Measurements from ENCODE around the gene PCDHB13.
A peak's percentile ranks its signal among the peaks of the same experiment; 100 is the strongest.
"Not testable (repeated sequence)": the region's sequence is repeated elsewhere in the genome, so short reads cannot be mapped to it uniquely, and the experiment has no call there.

Gene PCDHB13

DNA sequence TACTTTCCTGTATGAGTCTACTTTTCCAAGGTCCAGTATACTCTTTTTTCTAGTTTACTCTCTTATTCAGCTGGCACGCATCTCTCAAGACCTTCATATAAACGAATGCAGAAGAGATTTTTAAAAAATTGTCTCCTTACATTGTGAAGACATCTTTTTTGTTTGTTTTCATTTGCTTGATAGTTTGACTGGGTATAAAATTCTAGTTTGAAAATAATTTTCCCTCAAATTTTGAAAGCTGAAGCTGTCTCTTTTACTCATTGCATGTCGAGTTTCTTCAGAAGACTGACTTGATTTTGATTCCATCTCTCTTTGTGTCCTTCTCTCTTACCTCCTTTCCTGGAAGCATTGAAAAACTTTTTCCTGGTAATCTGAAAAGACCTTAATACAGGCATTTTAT is 17.4 kb upstream of the PCDHB13 start:
- DNase-seq (ENCODE audit: extremely low read depth, insufficient read length), result no peak
- H3K4me3 ChIP-seq (replicated peaks; ENCODE audit: low read depth, low read length), result no peak overlapping the region
- H3K27me3 ChIP-seq (replicated peaks; ENCODE audit: control insufficient read depth, insufficient read depth, low read length), result no peaks in the 10 kb centered on the region
- no peaks in the 10 kb centered on the region for H3K36me3 ChIP-seq (ENCODE audit: control insufficient read depth, insufficient read depth, low read length)
- TF ChIP-seq, protein P1, sequence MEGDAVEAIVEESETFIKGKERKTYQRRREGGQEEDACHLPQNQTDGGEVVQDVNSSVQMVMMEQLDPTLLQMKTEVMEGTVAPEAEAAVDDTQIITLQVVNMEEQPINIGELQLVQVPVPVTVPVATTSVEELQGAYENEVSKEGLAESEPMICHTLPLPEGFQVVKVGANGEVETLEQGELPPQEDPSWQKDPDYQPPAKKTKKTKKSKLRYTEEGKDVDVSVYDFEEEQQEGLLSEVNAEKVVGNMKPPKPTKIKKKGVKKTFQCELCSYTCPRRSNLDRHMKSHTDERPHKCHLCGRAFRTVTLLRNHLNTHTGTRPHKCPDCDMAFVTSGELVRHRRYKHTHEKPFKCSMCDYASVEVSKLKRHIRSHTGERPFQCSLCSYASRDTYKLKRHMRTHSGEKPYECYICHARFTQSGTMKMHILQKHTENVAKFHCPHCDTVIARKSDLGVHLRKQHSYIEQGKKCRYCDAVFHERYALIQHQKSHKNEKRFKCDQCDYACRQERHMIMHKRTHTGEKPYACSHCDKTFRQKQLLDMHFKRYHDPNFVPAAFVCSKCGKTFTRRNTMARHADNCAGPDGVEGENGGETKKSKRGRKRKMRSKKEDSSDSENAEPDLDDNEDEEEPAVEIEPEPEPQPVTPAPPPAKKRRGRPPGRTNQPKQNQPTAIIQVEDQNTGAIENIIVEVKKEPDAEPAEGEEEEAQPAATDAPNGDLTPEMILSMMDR (IDR thresholded peaks at IDR 0.05; ENCODE audit: insufficient read depth, low read length, poor library complexity, severe bottlenecking), result no peak

DNA sequence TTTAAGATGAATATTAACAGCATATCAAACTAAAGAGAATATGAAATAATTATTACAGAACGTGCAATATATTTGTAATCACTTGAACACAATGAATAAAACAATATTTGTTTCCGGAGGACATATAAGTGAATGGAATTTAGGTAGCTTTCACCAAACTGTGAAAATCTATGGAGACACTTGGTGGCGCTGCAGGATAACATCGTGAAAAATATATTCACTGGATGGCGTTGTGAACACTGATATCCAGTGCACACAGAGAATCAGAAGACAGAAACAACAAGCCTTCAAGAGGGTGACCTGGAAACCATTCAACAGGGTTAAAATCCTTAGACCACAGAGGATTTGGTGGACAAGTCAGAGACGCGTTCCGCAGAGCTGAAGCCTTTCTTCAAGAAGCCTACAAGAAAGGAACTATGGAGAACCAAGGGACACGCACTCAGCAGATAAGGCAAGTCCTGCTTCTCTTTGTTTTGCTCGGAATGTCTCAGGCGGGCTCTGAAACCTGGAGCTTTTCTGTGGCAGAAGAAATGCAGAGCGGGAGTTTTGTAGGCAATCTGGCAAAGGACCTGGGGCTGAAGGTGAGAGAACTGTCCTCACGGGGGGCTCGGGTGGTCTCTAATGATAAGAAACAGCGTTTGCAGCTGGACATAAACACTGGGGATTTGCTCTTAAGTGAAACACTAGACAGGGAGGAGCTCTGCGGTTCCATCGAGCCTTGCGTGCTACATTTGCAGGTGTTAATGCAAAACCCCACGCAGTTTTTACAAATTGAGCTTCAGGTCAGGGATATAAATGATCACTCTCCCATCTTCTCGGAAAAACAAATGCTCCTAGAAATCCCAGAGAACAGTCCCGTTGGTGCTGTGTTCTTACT is 14.1 kb upstream of the PCDHB13 start, which contains the start of gene PCDHB11:
Gene PCDHB11, plus strand, starts transcription at position 269 of the 877 bp plus-strand sequence. Its CDS starts 148 bp downstream, at position 417.
- TF ChIP-seq, protein P1 (IDR thresholded peaks at IDR 0.05; ENCODE audit: insufficient read depth, low read length, poor library complexity, severe bottlenecking), result peak; percentile 5
- Histone ChIP-seq H3K27me3 (replicated peaks; ENCODE audit: control insufficient read depth, insufficient read depth, low read length) (no peaks in the 10 kb centered on the region), H3K36me3 (ENCODE audit: control insufficient read depth, insufficient read depth, low read length) (no peaks in the 10 kb centered on the region), H3K4me3 (replicated peaks; ENCODE audit: low read depth, low read length) (no peak within 1 kb of the TSS)
- no peak for DNase-seq (ENCODE audit: extremely low read depth, insufficient read length)

DNA sequence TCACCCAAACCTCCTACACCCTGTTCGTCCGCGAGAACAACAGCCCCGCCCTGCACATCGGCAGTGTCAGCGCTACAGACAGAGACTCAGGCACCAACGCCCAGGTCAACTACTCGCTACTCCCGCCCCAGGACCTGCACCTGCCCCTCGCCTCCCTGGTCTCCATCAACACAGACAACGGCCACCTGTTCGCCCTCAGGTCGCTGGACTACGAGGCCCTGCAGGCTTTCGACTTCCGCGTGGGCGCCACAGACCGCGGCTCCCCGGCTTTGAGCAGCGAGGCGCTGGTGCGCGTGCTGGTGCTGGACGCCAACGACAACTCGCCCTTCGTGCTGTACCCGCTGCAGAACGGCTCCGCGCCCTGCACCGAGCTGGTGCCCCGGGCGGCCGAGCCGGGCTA is 12.6 kb upstream of the PCDHB13 start:
- H3K4me3 ChIP-seq (replicated peaks; ENCODE audit: low read depth, low read length); DNase-seq (ENCODE audit: extremely low read depth, insufficient read length); H3K27me3 ChIP-seq (replicated peaks; ENCODE audit: control insufficient read depth, insufficient read depth, low read length); H3K36me3 ChIP-seq (ENCODE audit: control insufficient read depth, insufficient read depth, low read length): not testable (repeated sequence)

DNA sequence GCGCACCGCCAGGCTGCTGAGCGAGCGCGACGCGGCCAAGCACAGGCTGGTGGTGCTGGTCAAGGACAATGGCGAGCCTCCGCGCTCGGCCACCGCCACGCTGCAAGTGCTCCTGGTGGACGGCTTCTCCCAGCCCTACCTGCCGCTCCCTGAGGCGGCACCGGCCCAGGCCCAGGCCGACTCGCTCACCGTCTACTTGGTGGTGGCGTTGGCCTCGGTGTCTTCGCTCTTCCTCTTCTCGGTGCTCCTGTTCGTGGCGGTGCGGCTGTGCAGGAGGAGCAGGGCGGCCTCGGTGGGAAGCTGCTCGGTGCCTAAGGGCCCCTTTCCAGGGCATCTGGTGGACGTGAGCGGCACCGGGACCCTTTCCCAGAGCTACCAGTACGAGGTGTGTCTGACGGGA is 12.1 kb upstream of the PCDHB13 start:
- not testable (repeated sequence) for H3K4me3 ChIP-seq (replicated peaks; ENCODE audit: low read depth, low read length); H3K27me3 ChIP-seq (replicated peaks; ENCODE audit: control insufficient read depth, insufficient read depth, low read length); DNase-seq (ENCODE audit: extremely low read depth, insufficient read length); H3K36me3 ChIP-seq (ENCODE audit: control insufficient read depth, insufficient read depth, low read length)

DNA sequence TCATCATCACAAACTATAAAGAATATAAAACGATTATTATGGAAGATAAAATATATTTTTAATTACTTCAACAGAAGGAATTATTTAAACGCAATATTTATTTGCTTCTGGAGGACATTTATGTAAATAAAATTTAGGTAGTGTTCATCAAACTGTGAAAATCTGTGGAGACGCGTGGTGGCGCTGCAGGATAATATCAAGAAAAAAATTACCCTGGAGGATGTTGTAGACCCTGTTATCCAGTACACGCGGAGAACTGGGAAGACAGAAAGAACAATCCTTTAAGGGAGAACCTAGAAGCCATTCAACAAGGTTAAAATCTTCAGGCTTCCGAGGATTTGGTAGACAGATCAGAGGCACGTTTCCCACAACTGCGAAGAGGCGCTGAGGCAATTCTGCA is 5.2 kb upstream of the PCDHB13 start, which contains the start of gene PCDHB12:
Gene PCDHB12, plus strand, starts transcription at position 242 of the 400 bp plus-strand sequence. CDS start 189 bp downstream, outside the sequence.
- Histone ChIP-seq H3K36me3 (ENCODE audit: control insufficient read depth, insufficient read depth, low read length) (no peaks in the 10 kb centered on the region), H3K27me3 (replicated peaks; ENCODE audit: control insufficient read depth, insufficient read depth, low read length) (no peaks in the 10 kb centered on the region), H3K4me3 (replicated peaks; ENCODE audit: low read depth, low read length) (no peak within 1 kb of the TSS)
- TF ChIP-seq, protein P1 (IDR thresholded peaks at IDR 0.05; ENCODE audit: insufficient read depth, low read length, poor library complexity, severe bottlenecking), result no peak
- no peak for DNase-seq (ENCODE audit: extremely low read depth, insufficient read length)

DNA sequence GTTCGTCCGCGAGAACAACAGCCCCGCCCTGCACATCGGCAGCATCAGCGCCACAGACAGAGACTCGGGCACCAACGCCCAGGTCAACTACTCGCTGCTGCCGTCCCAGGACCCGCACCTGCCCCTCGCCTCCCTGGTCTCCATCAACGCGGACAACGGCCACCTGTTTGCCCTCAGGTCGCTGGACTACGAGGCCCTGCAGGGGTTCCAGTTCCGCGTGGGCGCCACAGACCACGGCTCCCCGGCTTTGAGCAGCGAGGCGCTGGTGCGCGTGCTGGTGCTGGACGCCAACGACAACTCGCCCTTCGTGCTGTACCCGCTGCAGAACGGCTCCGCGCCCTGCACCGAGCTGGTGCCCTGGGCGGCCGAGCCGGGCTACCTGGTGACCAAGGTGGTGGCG is 3.4 kb upstream of the PCDHB13 start:
- DNase-seq (ENCODE audit: extremely low read depth, insufficient read length); H3K27me3 ChIP-seq (replicated peaks; ENCODE audit: control insufficient read depth, insufficient read depth, low read length): not testable (repeated sequence)

DNA sequence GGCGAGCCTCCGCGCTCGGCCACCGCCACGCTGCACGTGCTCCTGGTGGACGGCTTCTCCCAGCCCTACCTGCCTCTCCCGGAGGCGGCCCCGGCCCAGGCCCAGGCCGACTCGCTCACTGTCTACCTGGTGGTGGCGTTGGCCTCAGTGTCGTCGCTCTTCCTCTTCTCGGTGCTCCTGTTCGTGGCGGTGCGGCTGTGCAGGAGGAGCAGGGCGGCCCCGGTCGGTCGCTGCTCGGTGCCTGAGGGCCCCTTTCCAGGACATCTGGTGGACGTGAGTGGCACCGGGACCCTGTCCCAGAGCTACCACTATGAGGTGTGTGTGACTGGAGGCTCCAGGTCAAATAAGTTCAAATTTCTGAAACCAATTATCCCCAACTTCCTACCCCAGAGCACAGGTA is 2.9 kb upstream of the PCDHB13 start:
- not testable (repeated sequence) for H3K27me3 ChIP-seq (replicated peaks; ENCODE audit: control insufficient read depth, insufficient read depth, low read length); H3K36me3 ChIP-seq (ENCODE audit: control insufficient read depth, insufficient read depth, low read length); DNase-seq (ENCODE audit: extremely low read depth, insufficient read length); H3K4me3 ChIP-seq (replicated peaks; ENCODE audit: low read depth, low read length)

More for the DNA sequence above, 3.4 kb upstream of the PCDHB13 start:
- H3K4me3 ChIP-seq (replicated peaks; ENCODE audit: low read depth, low read length); H3K36me3 ChIP-seq (ENCODE audit: control insufficient read depth, insufficient read depth, low read length): not testable (repeated sequence)

DNA sequence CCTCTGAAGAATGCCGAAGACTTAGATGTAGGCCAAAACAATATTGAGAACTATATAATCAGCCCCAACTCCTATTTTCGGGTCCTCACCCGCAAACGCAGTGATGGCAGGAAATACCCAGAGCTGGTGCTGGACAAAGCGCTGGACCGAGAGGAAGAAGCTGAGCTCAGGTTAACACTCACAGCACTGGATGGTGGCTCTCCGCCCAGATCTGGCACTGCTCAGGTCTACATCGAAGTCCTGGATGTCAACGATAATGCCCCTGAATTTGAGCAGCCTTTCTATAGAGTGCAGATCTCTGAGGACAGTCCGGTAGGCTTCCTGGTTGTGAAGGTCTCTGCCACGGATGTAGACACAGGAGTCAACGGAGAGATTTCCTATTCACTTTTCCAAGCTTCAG is 864 bp downstream of the PCDHB13 start:
- not testable (repeated sequence) for H3K4me3 ChIP-seq (replicated peaks; ENCODE audit: low read depth, low read length); H3K36me3 ChIP-seq (ENCODE audit: control insufficient read depth, insufficient read depth, low read length); H3K27me3 ChIP-seq (replicated peaks; ENCODE audit: control insufficient read depth, insufficient read depth, low read length); DNase-seq (ENCODE audit: extremely low read depth, insufficient read length)

DNA sequence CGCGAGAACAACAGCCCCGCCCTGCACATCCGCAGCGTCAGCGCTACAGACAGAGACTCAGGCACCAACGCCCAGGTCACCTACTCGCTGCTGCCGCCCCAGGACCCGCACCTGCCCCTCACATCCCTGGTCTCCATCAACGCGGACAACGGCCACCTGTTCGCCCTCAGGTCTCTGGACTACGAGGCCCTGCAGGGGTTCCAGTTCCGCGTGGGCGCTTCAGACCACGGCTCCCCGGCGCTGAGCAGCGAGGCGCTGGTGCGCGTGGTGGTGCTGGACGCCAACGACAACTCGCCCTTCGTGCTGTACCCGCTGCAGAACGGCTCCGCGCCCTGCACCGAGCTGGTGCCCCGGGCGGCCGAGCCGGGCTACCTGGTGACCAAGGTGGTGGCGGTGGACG is 1.8 kb downstream of the PCDHB13 start:
- DNase-seq (ENCODE audit: extremely low read depth, insufficient read length); H3K36me3 ChIP-seq (ENCODE audit: control insufficient read depth, insufficient read depth, low read length); H3K27me3 ChIP-seq (replicated peaks; ENCODE audit: control insufficient read depth, insufficient read depth, low read length); H3K4me3 ChIP-seq (replicated peaks; ENCODE audit: low read depth, low read length): not testable (repeated sequence)

DNA sequence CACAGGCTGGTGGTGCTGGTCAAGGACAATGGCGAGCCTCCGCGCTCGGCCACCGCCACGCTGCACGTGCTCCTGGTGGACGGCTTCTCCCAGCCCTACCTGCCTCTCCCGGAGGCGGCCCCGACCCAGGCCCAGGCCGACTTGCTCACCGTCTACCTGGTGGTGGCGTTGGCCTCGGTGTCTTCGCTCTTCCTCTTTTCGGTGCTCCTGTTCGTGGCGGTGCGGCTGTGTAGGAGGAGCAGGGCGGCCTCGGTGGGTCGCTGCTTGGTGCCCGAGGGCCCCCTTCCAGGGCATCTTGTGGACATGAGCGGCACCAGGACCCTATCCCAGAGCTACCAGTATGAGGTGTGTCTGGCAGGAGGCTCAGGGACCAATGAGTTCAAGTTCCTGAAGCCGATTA is 2.3 kb downstream of the PCDHB13 start:
- not testable (repeated sequence) for DNase-seq (ENCODE audit: extremely low read depth, insufficient read length); H3K4me3 ChIP-seq (replicated peaks; ENCODE audit: low read depth, low read length); H3K27me3 ChIP-seq (replicated peaks; ENCODE audit: control insufficient read depth, insufficient read depth, low read length); H3K36me3 ChIP-seq (ENCODE audit: control insufficient read depth, insufficient read depth, low read length)
